Measurements from ENCODE around the gene UCHL1. TPM values are rescaled to one million over a fixed set of nuclear protein-coding genes. Genes with fewer than 3 reads are reported as not detected.

The UCHL1 gene
- total RNA-seq, 3 donors from 2014 or later (not counting 1 experiment from before 2014, with no cell fraction given): not detected

DNA sequence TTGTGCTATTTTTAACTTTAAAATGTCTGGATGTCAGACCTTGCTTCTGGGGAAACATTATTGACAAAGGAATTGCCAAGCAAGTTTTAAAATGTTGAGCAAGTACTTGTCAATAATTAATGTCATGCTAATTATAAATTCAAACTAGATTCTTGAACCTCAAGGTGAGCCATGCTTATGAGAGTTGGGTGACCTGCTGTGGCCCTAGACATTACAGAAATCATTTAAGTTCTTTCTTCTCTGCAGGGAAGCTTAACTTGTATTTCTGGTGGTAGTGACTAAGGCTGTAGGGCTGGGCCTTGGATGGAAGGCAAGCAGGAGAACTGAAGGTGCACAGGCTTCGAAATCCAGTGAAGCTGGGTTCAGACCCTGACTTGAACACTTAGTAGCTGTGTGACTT is 14.8 kb upstream of the UCHL1 start:
- H3K27me3 ChIP-seq (ENCODE audit: control insufficient read depth, insufficient read depth, low read length): no peaks in the 10 kb centered on the region
- no peaks in the 10 kb centered on the region for H3K4me1 ChIP-seq (ENCODE audit: control insufficient read depth, insufficient read depth, low read length)
- H3K27me3 Mint-ChIP-seq (ENCODE audit: low read depth in 2 of 2): peaks cover 0 to 18% of the 10 kb centered on the region in 2 donors
- H3K4me3 Mint-ChIP-seq: no peak overlapping the region
- no peaks in the 10 kb centered on the region for H3K36me3 Mint-ChIP-seq
- H3K27ac ChIP-seq (ENCODE audit: low read length): no peak overlapping the region
- H3K9me3 Mint-ChIP-seq: no peaks in the 10 kb centered on the region
- no peaks in the 10 kb centered on the region for H3K36me3 ChIP-seq (ENCODE audit: control insufficient read depth, insufficient read depth, low read length)
- intact Hi-C loops (cut with micrococcal nuclease): no loop called here
- ATAC-seq: no peak
- H3K4me1 Mint-ChIP-seq: no peaks in the 10 kb centered on the region
- whole genome bisulfite sequencing (ENCODE audit: insufficient coverage): 59% methylated on average over 1 of the region's 1 CpG
- no peak overlapping the region for H3K4me3 ChIP-seq (ENCODE audit: low read length)
- TF ChIP-seq, protein P1, sequence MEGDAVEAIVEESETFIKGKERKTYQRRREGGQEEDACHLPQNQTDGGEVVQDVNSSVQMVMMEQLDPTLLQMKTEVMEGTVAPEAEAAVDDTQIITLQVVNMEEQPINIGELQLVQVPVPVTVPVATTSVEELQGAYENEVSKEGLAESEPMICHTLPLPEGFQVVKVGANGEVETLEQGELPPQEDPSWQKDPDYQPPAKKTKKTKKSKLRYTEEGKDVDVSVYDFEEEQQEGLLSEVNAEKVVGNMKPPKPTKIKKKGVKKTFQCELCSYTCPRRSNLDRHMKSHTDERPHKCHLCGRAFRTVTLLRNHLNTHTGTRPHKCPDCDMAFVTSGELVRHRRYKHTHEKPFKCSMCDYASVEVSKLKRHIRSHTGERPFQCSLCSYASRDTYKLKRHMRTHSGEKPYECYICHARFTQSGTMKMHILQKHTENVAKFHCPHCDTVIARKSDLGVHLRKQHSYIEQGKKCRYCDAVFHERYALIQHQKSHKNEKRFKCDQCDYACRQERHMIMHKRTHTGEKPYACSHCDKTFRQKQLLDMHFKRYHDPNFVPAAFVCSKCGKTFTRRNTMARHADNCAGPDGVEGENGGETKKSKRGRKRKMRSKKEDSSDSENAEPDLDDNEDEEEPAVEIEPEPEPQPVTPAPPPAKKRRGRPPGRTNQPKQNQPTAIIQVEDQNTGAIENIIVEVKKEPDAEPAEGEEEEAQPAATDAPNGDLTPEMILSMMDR (IDR thresholded peaks at IDR 0.05): no peak
- no peak for DNase-seq
- no peak overlapping the region for H3K27ac Mint-ChIP-seq
- no peaks in the 10 kb centered on the region for H3K9me3 ChIP-seq (ENCODE audit: control insufficient read depth, insufficient read depth, low read length)

DNA sequence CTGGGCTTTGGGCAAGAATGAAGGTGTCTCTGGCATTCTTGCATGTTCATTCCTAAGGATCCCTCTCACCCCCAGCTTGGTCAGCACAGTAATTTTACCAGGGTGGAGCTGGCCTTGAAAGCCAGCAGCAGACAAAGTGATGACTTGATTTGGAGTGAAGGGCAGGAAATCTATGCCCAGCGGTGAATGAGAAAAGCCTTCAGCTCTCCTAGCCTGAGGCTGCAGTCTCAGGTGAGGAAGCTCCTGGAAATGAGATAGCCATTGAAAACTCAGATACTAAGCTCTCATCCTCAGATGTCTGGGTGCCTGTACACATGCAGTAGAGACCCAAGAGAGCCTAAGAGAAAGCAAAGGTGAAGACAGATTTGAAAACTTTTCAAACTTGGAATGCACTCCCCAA is 10.7 kb upstream of the UCHL1 start:
- no peak overlapping the region for H3K4me3 ChIP-seq (ENCODE audit: low read length)
- WGBS (ENCODE audit: insufficient coverage): 100% methylated on average over 1 of the region's 1 CpG
- H3K36me3 Mint-ChIP-seq: no peaks in the 10 kb centered on the region
- no peak overlapping the region for H3K27ac Mint-ChIP-seq
- ATAC-seq (no peak), DNase-seq (no peak)
- H3K9me3 Mint-ChIP-seq: no peaks in the 10 kb centered on the region
- H3K27me3 Mint-ChIP-seq (ENCODE audit: low read depth in 2 of 2): peaks cover 3 to 23% of the 10 kb centered on the region in 2 donors
- TF ChIP-seq, protein P1 (IDR thresholded peaks at IDR 0.05): no peak
- H3K27ac ChIP-seq (ENCODE audit: low read length): no peak overlapping the region
- no peaks in the 10 kb centered on the region for H3K36me3 ChIP-seq (ENCODE audit: control insufficient read depth, insufficient read depth, low read length)
- H3K4me1 ChIP-seq (ENCODE audit: control insufficient read depth, insufficient read depth, low read length): no peaks in the 10 kb centered on the region
- no peaks in the 10 kb centered on the region for H3K4me1 Mint-ChIP-seq
- H3K27me3 ChIP-seq (ENCODE audit: control insufficient read depth, insufficient read depth, low read length): no peaks in the 10 kb centered on the region
- intact Hi-C loops (cut with micrococcal nuclease): no loop called here
- H3K9me3 ChIP-seq (ENCODE audit: control insufficient read depth, insufficient read depth, low read length): no peaks in the 10 kb centered on the region
- H3K4me3 Mint-ChIP-seq: no peak overlapping the region

- TF ChIP-seq, protein P1 (IDR thresholded peaks at IDR 0.05): no peak
- Mint-ChIP-seq H3K27ac (no peak overlapping the region), H3K4me3 (no peak overlapping the region), H3K4me1 (peaks cover 4 to 7% of the 10 kb centered on the region in 2 donors), H3K9me3 (peaks cover 0 to 2% of the 10 kb centered on the region in 2 donors), H3K36me3 (peaks cover 16% of the 10 kb centered on the region), H3K27me3 (ENCODE audit: low read depth in 2 of 2) (peaks cover 29 to 42% of the 10 kb centered on the region in 2 donors)
- H3K4me1 ChIP-seq (ENCODE audit: control insufficient read depth, insufficient read depth, low read length): peaks cover 7% of the 10 kb centered on the region
- H3K9me3 ChIP-seq (ENCODE audit: control insufficient read depth, insufficient read depth, low read length): no peaks in the 10 kb centered on the region
- H3K4me3 ChIP-seq (ENCODE audit: low read length): no peak overlapping the region
- H3K27me3 ChIP-seq (ENCODE audit: control insufficient read depth, insufficient read depth, low read length): peaks cover 5% of the 10 kb centered on the region
- no peak overlapping the region for H3K27ac ChIP-seq (ENCODE audit: low read length)
- 22% methylated on average over 8 of the region's 13 CpGs for WGBS (ENCODE audit: insufficient coverage)
- DNase-seq (no peak), ATAC-seq (no peak)
- H3K36me3 ChIP-seq (ENCODE audit: control insufficient read depth, insufficient read depth, low read length): no peaks in the 10 kb centered on the region
- intact Hi-C loops (cut with micrococcal nuclease): no loop called here
These were observed 493 bp upstream of the UCHL1 start for GRCh38 chr4:41256131-41256739.

Measured in natural killer cell (primary cell).